ENCODE measurements around the gene LRP8. TPM values are rescaled to one million over a fixed set of nuclear protein-coding genes. Genes with fewer than 3 reads are reported as not detected.
"Not testable (repeated sequence)": the region's sequence is repeated elsewhere in the genome, so short reads cannot be mapped to it uniquely, and the experiment has no call there.

The LRP8 gene
- total RNA-seq, 1 donor from 2014 or later, result 21.1 TPM

- no peak for DNase-seq (ENCODE audit: extremely low spot score in 2 of 2)
- peaks cover 0 to 61% of the 10 kb centered on the region in 2 donors for H3K36me3 ChIP-seq
- H3K4me3 ChIP-seq, result no peak overlapping the region
- H3K27me3 ChIP-seq, result no peaks in the 10 kb centered on the region
- TF ChIP-seq POLR2AphosphoS5 (IDR thresholded peaks at IDR 0.05; ENCODE audit: insufficient read depth in 1 of 2, low read depth in 1 of 2) (no peak), CTCF (IDR thresholded peaks at IDR 0.05) (no peak), POLR2A (IDR thresholded peaks at IDR 0.05) (no peak)
- intact Hi-C loops (cut with DNase I), result no loop called here
- H3K4me1 ChIP-seq, result peaks cover 5% of the 10 kb centered on the region
- H3K27ac ChIP-seq, result no peak overlapping the region
- H3K9me3 ChIP-seq, result no peaks in the 10 kb centered on the region
Measured at GRCh38 chr1:53214376-53214940, 113.4 kb downstream of the LRP8 start.

GRCh38 chr1:53210954-53211353 lies 116.9 kb downstream of the LRP8 start:
- no peak for DNase-seq (ENCODE audit: extremely low spot score in 2 of 2)
- Histone ChIP-seq H3K9me3 (no peaks in the 10 kb centered on the region), H3K27me3 (no peaks in the 10 kb centered on the region), H3K36me3 (peaks cover 0 to 81% of the 10 kb centered on the region in 2 donors), H3K4me1 (no peaks in the 10 kb centered on the region), H3K4me3 (no peak overlapping the region), H3K27ac (no peak overlapping the region)
- intact Hi-C loops (cut with DNase I), result no loop called here
- no peak for TF ChIP-seq POLR2A (IDR thresholded peaks at IDR 0.05)

- H3K27me3 ChIP-seq, result no peaks in the 10 kb centered on the region
- no peaks in the 10 kb centered on the region for H3K4me1 ChIP-seq
- intact Hi-C loops (cut with DNase I), result no loop called here
- DNase-seq (ENCODE audit: extremely low spot score in 2 of 2), result no peak
- TF ChIP-seq POLR2A (IDR thresholded peaks at IDR 0.05) (no peak), POLR2AphosphoS5 (IDR thresholded peaks at IDR 0.05; ENCODE audit: insufficient read depth in 1 of 2, low read depth in 1 of 2) (no peak), CTCF (IDR thresholded peaks at IDR 0.05) (no peak)
- H3K4me3 ChIP-seq, result no peak overlapping the region
- H3K27ac ChIP-seq, result no peak overlapping the region
- H3K9me3 ChIP-seq, result no peaks in the 10 kb centered on the region
- H3K36me3 ChIP-seq, result peaks cover 0 to 83% of the 10 kb centered on the region in 2 donors
Measured at GRCh38 chr1:53210352-53210751, 117.5 kb downstream of the LRP8 start.

- TF ChIP-seq POLR2A (IDR thresholded peaks at IDR 0.05) (no peak), CTCF (IDR thresholded peaks at IDR 0.05) (no peak), POLR2AphosphoS5 (IDR thresholded peaks at IDR 0.05; ENCODE audit: insufficient read depth in 1 of 2, low read depth in 1 of 2) (no peak)
- DNase-seq (ENCODE audit: extremely low spot score in 2 of 2), result peak in 1 of 2 donors; percentile 13
- Histone ChIP-seq H3K27me3 (no peaks in the 10 kb centered on the region), H3K4me1 (no peaks in the 10 kb centered on the region), H3K9me3 (no peaks in the 10 kb centered on the region), H3K4me3 (no peak overlapping the region), H3K27ac (no peak overlapping the region), H3K36me3 (peaks cover 0 to 77% of the 10 kb centered on the region in 2 donors)
- intact Hi-C loops (cut with DNase I), result no loop called here
Measured at GRCh38 chr1:53207726-53208125, 120.1 kb downstream of the LRP8 start.

GRCh38 chr1:53206735-53207379 lies 121.0 kb downstream of the LRP8 start:
- no peaks in the 10 kb centered on the region for H3K9me3 ChIP-seq
- H3K36me3 ChIP-seq, result peaks cover 0 to 78% of the 10 kb centered on the region in 2 donors
- H3K27ac ChIP-seq, result no peak overlapping the region
- H3K27me3 ChIP-seq, result no peaks in the 10 kb centered on the region
- TF ChIP-seq POLR2A (IDR thresholded peaks at IDR 0.05) (no peak), POLR2AphosphoS5 (IDR thresholded peaks at IDR 0.05; ENCODE audit: insufficient read depth in 1 of 2, low read depth in 1 of 2) (no peak), CTCF (IDR thresholded peaks at IDR 0.05) (no peak)
- peak in 1 of 2 donors; percentile 13 for DNase-seq (ENCODE audit: extremely low spot score in 2 of 2)
- intact Hi-C loops (cut with DNase I), result no loop called here
- no peaks in the 10 kb centered on the region for H3K4me1 ChIP-seq
- no peak overlapping the region for H3K4me3 ChIP-seq

GRCh38 chr1:53206083-53206685 lies 121.7 kb downstream of the LRP8 start:
- H3K4me3 ChIP-seq; H3K9me3 ChIP-seq; H3K4me1 ChIP-seq; intact Hi-C loops (cut with DNase I); H3K27ac ChIP-seq; H3K27me3 ChIP-seq: not testable (repeated sequence)
- peaks cover 0 to 76% of the 10 kb centered on the region in 2 donors for H3K36me3 ChIP-seq
- DNase-seq (ENCODE audit: extremely low spot score in 2 of 2), result peak; percentile 25 to 52

GRCh38 chr1:53205496-53205895 lies 122.4 kb downstream of the LRP8 start:
- peaks cover 0 to 75% of the 10 kb centered on the region in 2 donors for H3K36me3 ChIP-seq
- peak in 1 of 2 donors; percentile 25 for DNase-seq (ENCODE audit: extremely low spot score in 2 of 2)
- H3K27ac ChIP-seq; H3K4me3 ChIP-seq; H3K27me3 ChIP-seq; H3K9me3 ChIP-seq; H3K4me1 ChIP-seq; intact Hi-C loops (cut with DNase I): not testable (repeated sequence)
